KOPT-K1 (cell line): ENCODE results near the gene TBC1D3E.
"Not testable (repeated sequence)": the region's sequence is repeated elsewhere in the genome, so short reads cannot be mapped to it uniquely, and the experiment has no call there.

Source experiments
- H3K27ac ChIP-seq: fragments of 200-600 bp; sonication (generic); 2 replicates; pipeline ENCODE4 v1.5.1; 2016; ENCODE audit warnings: antibody characterized with exemption, mild to moderate bottlenecking, low read depth, low read length; ENCODE audit not compliant: poor library complexity, severe bottlenecking
- H3K36me3 ChIP-seq: fragments of 200-600 bp; sonication (generic); 2 replicates; pipeline ENCODE4 v1.5.1; 2017; ENCODE audit warnings: antibody characterized with exemption, mild to moderate bottlenecking, low read length, moderate library complexity; ENCODE audit not compliant: insufficient read depth
- H3K9me3 ChIP-seq: fragments of 200-600 bp; sonication (generic); 2 replicates; pipeline ENCODE4 v1.5.1; 2017; ENCODE audit warnings: antibody characterized with exemption, low read length, mild to moderate bottlenecking; ENCODE audit not compliant: insufficient read depth, poor library complexity, severe bottlenecking

Gene TBC1D3E

DNA sequence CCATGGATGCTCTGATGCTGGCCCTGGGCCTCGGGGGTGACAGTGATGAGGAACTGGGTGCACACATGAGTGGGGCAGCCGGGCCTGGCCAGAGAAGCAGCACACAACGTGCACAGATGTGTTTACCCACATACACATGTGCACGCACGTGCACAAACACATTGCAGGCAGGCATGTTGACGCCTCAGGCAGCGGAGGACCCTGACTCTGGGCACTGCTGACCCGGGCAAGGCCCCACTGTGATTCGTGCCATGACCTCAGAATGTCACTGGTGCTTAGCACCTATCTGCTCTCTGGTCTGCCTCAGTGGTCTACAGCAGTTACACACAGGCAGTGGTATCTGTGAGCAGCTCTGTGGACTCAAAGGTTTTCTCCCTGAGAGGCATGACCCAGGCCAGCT lies at the start of gene TBC1D3E:
TBC1D3E (plus strand) TSS at position 301 of the 400 bp plus-strand sequence. CDS start 1,545 bp downstream, outside the sequence.
- not testable (repeated sequence) for H3K36me3 ChIP-seq, H3K9me3 ChIP-seq, H3K27ac ChIP-seq

DNA sequence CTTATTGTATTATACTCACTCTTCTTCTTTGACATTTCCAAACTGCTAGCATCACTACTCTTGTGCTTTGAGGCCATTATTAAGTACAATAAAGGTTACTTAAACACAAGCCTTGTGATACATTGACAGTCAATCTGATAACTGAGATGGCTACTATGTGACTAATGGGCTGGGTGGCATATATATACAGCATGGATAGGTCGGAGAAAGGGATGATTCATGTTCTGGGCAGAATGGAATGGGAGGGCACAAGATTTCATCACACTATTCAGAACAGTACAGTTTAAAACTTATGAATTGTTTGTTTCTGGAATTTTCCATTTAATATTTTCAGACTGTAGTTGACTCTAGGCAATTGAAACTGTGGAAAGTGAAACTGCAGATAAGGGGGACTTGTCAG lies 40.4 kb upstream of the TBC1D3E start:
- not testable (repeated sequence) for H3K9me3 ChIP-seq, H3K27ac ChIP-seq, H3K36me3 ChIP-seq

DNA sequence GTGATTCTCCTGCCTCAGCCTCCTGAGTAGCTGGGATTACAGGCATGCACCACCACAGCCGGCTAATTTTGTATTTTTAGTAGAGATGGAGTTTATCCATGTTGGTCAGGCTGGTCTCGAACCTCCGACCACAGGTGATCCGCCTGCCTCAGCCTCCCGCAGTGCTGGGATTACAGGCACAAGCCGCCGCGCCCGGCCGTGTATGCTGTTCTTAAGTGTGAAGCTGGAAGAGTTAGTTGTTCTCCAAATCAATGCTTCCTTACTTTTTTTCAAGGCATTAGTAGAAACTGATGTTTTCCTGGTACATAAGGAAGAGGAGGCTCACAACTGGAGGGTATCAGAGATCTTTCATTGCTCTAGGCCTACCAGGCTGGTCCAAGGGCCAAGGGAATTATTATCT lies 39.6 kb upstream of the TBC1D3E start:
- H3K9me3 ChIP-seq, H3K36me3 ChIP-seq, H3K27ac ChIP-seq: not testable (repeated sequence)

DNA sequence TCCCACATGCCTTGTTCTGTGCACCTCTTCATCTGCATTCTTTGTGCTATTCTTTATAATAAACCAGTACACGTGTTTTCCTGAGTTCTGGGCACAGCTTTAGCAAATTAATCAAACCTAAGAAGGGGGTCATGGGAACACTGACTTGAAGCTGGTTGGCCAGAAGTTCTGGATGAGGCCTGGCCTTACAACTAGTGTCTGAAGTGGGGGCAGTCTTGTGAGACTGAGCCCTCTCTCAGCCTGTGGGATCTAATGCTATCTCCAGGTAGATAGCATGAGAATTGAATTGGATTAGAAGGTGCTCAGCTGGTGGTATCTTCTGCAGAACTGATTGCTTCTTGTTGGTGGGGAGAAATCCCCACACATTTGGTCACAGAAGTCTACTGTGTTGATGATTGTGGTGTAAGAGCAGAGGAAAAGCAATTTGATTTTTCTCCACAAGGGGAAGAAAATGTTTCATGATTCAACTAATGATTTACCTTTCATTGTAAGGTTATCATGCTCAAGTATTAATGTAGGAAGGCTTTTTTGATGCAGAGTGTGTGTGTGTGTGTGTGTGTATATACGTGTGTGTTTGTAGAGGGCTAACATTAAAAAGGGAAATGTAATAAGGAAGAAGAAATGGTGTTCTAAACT lies 33.6 kb upstream of the TBC1D3E start:
- H3K27ac ChIP-seq, H3K36me3 ChIP-seq, H3K9me3 ChIP-seq: not testable (repeated sequence)

- H3K9me3 ChIP-seq, H3K27ac ChIP-seq, H3K36me3 ChIP-seq: not testable (repeated sequence)
These were observed 28.5 kb upstream of the TBC1D3E start for GRCh38 chr17:38099262-38099661.

DNA sequence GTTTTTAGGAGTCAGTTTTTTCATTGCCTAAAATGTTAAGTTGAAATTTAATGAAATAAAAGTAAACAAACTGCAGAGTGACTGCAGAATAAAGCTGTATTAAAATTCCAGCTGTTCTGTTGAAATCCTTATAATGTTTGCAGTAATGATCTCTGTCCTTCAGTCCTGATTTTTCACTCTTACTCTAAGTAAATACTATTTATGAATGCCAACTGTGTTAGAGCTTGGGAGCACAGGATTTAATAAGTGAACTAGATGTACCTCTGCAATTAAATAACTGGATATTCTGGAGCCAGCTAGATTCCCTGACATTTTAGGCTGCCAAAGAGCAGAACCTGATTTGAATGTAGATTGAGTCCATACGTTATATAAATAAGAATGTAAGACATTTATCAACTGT lies 7.9 kb upstream of the TBC1D3E start:
- H3K9me3 ChIP-seq, H3K36me3 ChIP-seq, H3K27ac ChIP-seq: not testable (repeated sequence)

- not testable (repeated sequence) for H3K27ac ChIP-seq, H3K9me3 ChIP-seq, H3K36me3 ChIP-seq
These were observed 7.1 kb downstream of the TBC1D3E start for GRCh38 chr17:38134860-38135259.
